DOHH2 (cell line): Measurements from ENCODE around the gene TBPL1.

Source experiments
- H3F3A ChIP-seq: fragments of 200-600 bp; sonication (generic), shearing (Covaris generic); 2 replicates; pipeline ENCODE4 v1.6.0; 2016; ENCODE audit warnings: antibody characterized with exemption, mild to moderate bottlenecking; ENCODE audit not compliant: control insufficient read depth, insufficient read depth
- H3K27ac ChIP-seq: fragments of 200-600 bp; sonication (generic); 2 replicates; pipeline ENCODE4 v1.5.1; 2014; ENCODE audit warnings: low read depth, mild to moderate bottlenecking, low read length, moderate library complexity
- H3K27me3 ChIP-seq: fragments of 200-600 bp; sonication (generic); 2 replicates; pipeline ENCODE4 v1.6.1; 2014; ENCODE audit warnings: mild to moderate bottlenecking, low read length, mixed read lengths; ENCODE audit not compliant: control insufficient read depth
- H3K36me3 ChIP-seq: fragments of 200-600 bp; sonication (generic); 2 replicates; pipeline ENCODE4 v1.6.1; 2014; ENCODE audit warnings: mild to moderate bottlenecking, low read length, moderate library complexity, mixed read lengths; ENCODE audit not compliant: control insufficient read depth
- H3K4me1 ChIP-seq: fragments of 200-600 bp; sonication (generic); 2 replicates; pipeline ENCODE4 v1.6.1; 2014; ENCODE audit warnings: mild to moderate bottlenecking, low read length, mixed read lengths; ENCODE audit not compliant: control insufficient read depth
- H3K4me2 ChIP-seq: fragments of 200-600 bp; sonication (generic); 2 replicates; pipeline ENCODE4 v1.6.0; 2014; ENCODE audit warnings: mild to moderate bottlenecking, low read length, moderate library complexity
- H3K4me3 ChIP-seq: fragments of 200-600 bp; sonication (generic); 2 replicates; pipeline ENCODE4 v1.5.1; 2014; ENCODE audit warnings: mild to moderate bottlenecking, low read length, mixed read lengths
- H3K79me2 ChIP-seq: fragments of 200-600 bp; sonication (generic); 2 replicates; pipeline ENCODE4 v1.6.1; 2014; ENCODE audit warnings: mild to moderate bottlenecking, low read length, mixed read lengths; ENCODE audit not compliant: control insufficient read depth
- H3K9me2 ChIP-seq: fragments of 200-600 bp; sonication (generic); replicated peaks from 2 replicates; pipeline ENCODE4 v1.6.1; 2014; ENCODE audit warnings: mild to moderate bottlenecking, low read length, mixed read lengths; ENCODE audit not compliant: control insufficient read depth
- H3K9me3 ChIP-seq: fragments of 200-600 bp; sonication (generic); 2 replicates; pipeline ENCODE4 v1.6.1; 2014; ENCODE audit warnings: antibody characterized with exemption, low read length, mixed read lengths; ENCODE audit not compliant: control insufficient read depth, insufficient read depth
- H4K20me1 ChIP-seq: fragments of 200-600 bp; sonication (generic); 2 replicates; pipeline ENCODE4 v1.6.0; 2014; ENCODE audit warnings: low read depth, mild to moderate bottlenecking, antibody characterized with exemption, low read length, moderate library complexity; ENCODE audit not compliant: control insufficient read depth, insufficient read depth
- EZH2phosphoT487 ChIP-seq: fragments of 200-600 bp; sonication (generic); IDR thresholded peaks from 2 replicates; pipeline ENCODE4 v1.6.1; 2017; ENCODE audit warnings: borderline replicate concordance, mild to moderate bottlenecking, antibody characterized with exemption, low read length, moderate library complexity, mixed read lengths
- TF ChIP-seq, protein P1 (sequence below): fragments of 200-600 bp; sonication (generic); IDR thresholded peaks from one replicate; pipeline ENCODE4 v1.5.1; 2014; ENCODE audit warnings: antibody characterized with exemption, mild to moderate bottlenecking, low read depth, low read length; ENCODE audit not compliant: poor library complexity, severe bottlenecking

The TBPL1 gene

DNA sequence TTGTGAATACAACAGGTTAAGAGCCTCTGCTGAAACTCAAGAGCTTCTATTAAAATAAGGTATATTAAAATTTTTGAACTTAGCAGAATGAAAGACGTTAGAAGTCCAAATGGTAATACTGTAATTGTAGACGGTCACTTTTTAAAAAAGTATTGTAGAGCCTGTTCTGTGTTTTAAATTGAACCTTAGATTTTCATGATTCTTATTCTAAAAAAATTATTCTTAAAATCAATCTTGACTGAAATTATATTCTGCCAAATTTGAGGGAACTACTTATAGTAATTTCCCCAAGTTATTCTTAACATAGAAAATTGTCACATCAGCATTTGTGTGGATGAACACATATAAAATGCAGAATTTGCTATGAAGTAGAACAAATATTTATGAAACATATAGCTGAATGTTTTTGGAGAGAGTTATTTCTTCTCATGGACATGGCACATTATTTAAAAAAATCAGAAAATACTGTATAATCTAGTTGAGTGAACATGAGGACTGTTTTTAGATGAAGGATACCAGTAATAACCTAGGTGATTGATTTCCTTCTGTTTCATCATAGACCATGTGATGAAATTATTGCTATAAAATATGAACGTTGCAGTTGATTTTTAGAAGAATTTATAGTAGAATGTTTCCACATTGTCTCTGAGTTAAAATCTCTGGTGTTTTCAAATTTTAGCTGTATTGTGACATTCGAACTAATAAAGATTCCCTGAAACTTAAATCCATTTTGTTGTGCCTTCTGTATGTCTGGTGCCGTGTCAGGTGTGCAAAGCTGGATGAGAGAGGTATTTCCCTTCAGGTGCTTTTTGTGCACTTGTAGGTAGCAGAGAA lies 2.8 kb downstream of the TBPL1 start:
- Histone ChIP-seq H3K4me2 (peak overlapping the region; percentile 84; the same call in 1 of the 2 replicates), H3K27ac (no peak overlapping the region), H3F3A (peaks cover 4% of the 10 kb centered on the region), H3K27me3 (no peaks in the 10 kb centered on the region), H3K79me2 (peaks cover 78% of the 10 kb centered on the region), H3K4me1 (peaks cover 51% of the 10 kb centered on the region), H3K36me3 (peaks cover 11% of the 10 kb centered on the region; the same call in 1 of the 2 replicates), H3K4me3 (peak overlapping the region; percentile 99; the same call in 1 of the 2 replicates), H3K9me2 (no peaks in the 10 kb centered on the region), H4K20me1 (peaks cover 42% of the 10 kb centered on the region), H3K9me3 (no peaks in the 10 kb centered on the region)
- TF ChIP-seq, protein P1, sequence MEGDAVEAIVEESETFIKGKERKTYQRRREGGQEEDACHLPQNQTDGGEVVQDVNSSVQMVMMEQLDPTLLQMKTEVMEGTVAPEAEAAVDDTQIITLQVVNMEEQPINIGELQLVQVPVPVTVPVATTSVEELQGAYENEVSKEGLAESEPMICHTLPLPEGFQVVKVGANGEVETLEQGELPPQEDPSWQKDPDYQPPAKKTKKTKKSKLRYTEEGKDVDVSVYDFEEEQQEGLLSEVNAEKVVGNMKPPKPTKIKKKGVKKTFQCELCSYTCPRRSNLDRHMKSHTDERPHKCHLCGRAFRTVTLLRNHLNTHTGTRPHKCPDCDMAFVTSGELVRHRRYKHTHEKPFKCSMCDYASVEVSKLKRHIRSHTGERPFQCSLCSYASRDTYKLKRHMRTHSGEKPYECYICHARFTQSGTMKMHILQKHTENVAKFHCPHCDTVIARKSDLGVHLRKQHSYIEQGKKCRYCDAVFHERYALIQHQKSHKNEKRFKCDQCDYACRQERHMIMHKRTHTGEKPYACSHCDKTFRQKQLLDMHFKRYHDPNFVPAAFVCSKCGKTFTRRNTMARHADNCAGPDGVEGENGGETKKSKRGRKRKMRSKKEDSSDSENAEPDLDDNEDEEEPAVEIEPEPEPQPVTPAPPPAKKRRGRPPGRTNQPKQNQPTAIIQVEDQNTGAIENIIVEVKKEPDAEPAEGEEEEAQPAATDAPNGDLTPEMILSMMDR, result no peak
- no peak for TF ChIP-seq EZH2phosphoT487

DNA sequence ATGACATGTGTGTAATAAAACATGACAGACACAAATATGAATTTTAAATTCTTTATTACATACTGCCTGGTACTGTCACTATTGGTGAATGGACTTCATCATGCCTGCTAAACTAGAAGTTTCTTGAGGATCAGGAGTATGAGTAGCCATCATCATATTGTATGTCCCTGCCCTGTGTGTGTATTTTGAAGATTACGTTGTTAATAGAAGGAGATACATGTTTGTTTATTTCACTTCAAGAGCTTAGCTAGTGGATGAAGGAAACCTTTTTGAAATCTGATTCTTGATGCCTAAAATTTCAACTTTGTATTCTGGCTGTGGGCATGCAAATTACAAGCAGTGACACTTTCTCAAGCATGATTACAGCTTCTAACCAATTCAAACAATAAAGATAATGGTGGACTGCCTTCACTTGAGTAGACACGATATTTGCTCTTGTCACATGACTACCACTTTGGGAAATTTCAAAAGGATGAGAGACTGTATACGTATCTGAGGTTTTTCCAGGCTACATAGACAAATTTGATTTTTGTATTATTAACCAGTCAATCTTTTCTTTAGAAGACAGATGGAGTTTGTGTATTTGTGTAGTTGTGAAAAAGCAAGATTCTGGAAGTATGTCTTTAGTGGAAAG lies 3.5 kb downstream of the TBPL1 start:
- H3K9me3 ChIP-seq, result no peaks in the 10 kb centered on the region
- H3K27me3 ChIP-seq, result no peaks in the 10 kb centered on the region
- H3K4me1 ChIP-seq, result peaks cover 45% of the 10 kb centered on the region
- H4K20me1 ChIP-seq, result peaks cover 42% of the 10 kb centered on the region
- H3F3A ChIP-seq, result peaks cover 4% of the 10 kb centered on the region
- peaks cover 11% of the 10 kb centered on the region; the same call in 1 of the 2 replicates for H3K36me3 ChIP-seq
- no peak for TF ChIP-seq EZH2phosphoT487
- TF ChIP-seq, protein P1, result no peak
- no peak overlapping the region for H3K4me3 ChIP-seq
- H3K79me2 ChIP-seq, result peaks cover 85% of the 10 kb centered on the region
- H3K4me2 ChIP-seq, result 0 out of 2 replicates have a peak overlapping the region, but pooled peaks have one; percentile 84
- H3K9me2 ChIP-seq, result no peaks in the 10 kb centered on the region
- no peak overlapping the region for H3K27ac ChIP-seq

DNA sequence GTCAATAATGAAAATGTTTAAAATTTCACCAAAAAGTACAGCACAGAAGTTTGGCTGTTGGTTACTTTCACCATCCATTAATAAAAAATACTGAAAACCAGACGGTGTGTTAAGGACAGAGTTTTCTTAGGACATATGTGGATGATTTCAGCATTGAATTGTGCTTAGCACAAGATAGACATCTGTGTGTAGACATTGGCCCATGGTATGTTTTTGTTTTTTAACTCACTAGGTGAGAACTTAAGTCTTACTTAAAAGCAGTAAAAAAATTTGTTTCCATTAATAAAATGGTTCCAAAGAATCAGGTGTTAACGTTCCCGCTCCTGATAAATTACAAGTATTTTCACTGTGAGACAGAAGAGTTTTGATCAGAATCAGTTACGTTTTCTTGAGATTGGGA lies 4.2 kb downstream of the TBPL1 start:
- Histone ChIP-seq H3K4me1 (peaks cover 44% of the 10 kb centered on the region), H3K9me2 (no peaks in the 10 kb centered on the region), H3F3A (peaks cover 4% of the 10 kb centered on the region), H3K79me2 (peaks cover 92% of the 10 kb centered on the region), H3K4me2 (no peak overlapping the region), H3K27me3 (no peaks in the 10 kb centered on the region), H3K4me3 (no peak overlapping the region), H3K36me3 (peaks cover 11% of the 10 kb centered on the region; the same call in 1 of the 2 replicates), H3K27ac (no peak overlapping the region), H4K20me1 (peaks cover 42% of the 10 kb centered on the region), H3K9me3 (no peaks in the 10 kb centered on the region)
- TF ChIP-seq, protein P1, result no peak
- no peak for TF ChIP-seq EZH2phosphoT487
